Measurements from ENCODE around the gene C1orf159. TPM values are rescaled to one million over a fixed set of nuclear protein-coding genes. Genes with fewer than 3 reads are reported as not detected.
"Not testable (repeated sequence)": the region's sequence is repeated elsewhere in the genome, so short reads cannot be mapped to it uniquely, and the experiment has no call there.

The C1orf159 gene
- total RNA-seq, 1 donor from 2014 or later = 5.4 TPM

- DNase-seq (ENCODE audit: low spot score) = peak; percentile 38
- intact Hi-C loops (cut with DNase I) = no loop called here
Observed at GRCh38 chr1:1087351-1088028, 28.4 kb downstream of the C1orf159 start.

GRCh38 chr1:1086911-1087341 lies 29.0 kb downstream of the C1orf159 start:
- DNase-seq (ENCODE audit: low spot score) = peak; percentile 49
- intact Hi-C loops (cut with DNase I) = no loop called here

- peak; percentile 71 for DNase-seq (ENCODE audit: low spot score)
- intact Hi-C loops (cut with DNase I) = no loop called here
Observed at GRCh38 chr1:1085911-1086841, 29.7 kb downstream of the C1orf159 start.

- peak; percentile 63 for DNase-seq (ENCODE audit: low spot score)
- intact Hi-C loops (cut with DNase I) = no loop called here
Observed at GRCh38 chr1:1085171-1085841, 30.6 kb downstream of the C1orf159 start.

- peak; percentile 63 for DNase-seq (ENCODE audit: low spot score)
- intact Hi-C loops (cut with DNase I) = no loop called here
Observed at GRCh38 chr1:1084372-1085170, 31.3 kb downstream of the C1orf159 start.

GRCh38 chr1:1083416-1084371 lies 32.2 kb downstream of the C1orf159 start:
- intact Hi-C loops (cut with DNase I) = no loop called here
- peak; percentile 66 for DNase-seq (ENCODE audit: low spot score)

GRCh38 chr1:1082776-1083415 lies 33.0 kb downstream of the C1orf159 start:
- intact Hi-C loops (cut with DNase I) = no loop called here
- DNase-seq (ENCODE audit: low spot score) = peak; percentile 66

- intact Hi-C loops (cut with DNase I) = no loop called here
- peak; percentile 71 for DNase-seq (ENCODE audit: low spot score)
Observed at GRCh38 chr1:1082239-1082775, 33.6 kb downstream of the C1orf159 start.

- intact Hi-C loops (cut with DNase I) = no loop called here
- DNase-seq (ENCODE audit: low spot score) = peak; percentile 59
Observed at GRCh38 chr1:1081311-1082238, 34.3 kb downstream of the C1orf159 start.

- intact Hi-C loops (cut with DNase I) = no loop called here
- DNase-seq (ENCODE audit: low spot score) = no peak
Observed at GRCh38 chr1:1080951-1081310, 35.0 kb downstream of the C1orf159 start.

GRCh38 chr1:1080122-1080757 lies 35.6 kb downstream of the C1orf159 start:
- peak; percentile 77 for DNase-seq (ENCODE audit: low spot score)
- intact Hi-C loops (cut with DNase I) = no loop called here

- intact Hi-C loops (cut with DNase I) = no loop called here
- peak; percentile 75 for DNase-seq (ENCODE audit: low spot score)
Observed at GRCh38 chr1:1079408-1080121, 36.3 kb downstream of the C1orf159 start.

GRCh38 chr1:1077396-1077795 lies 38.5 kb downstream of the C1orf159 start:
- intact Hi-C loops (cut with DNase I) = not testable (repeated sequence)

GRCh38 chr1:1075148-1075935 lies 40.5 kb downstream of the C1orf159 start:
- DNase-seq (ENCODE audit: low spot score) = no peak
- intact Hi-C loops (cut with DNase I) = no loop called here

More at GRCh38 chr1:1077396-1077795, 38.5 kb downstream of the C1orf159 start:
- not testable (repeated sequence) for DNase-seq (ENCODE audit: low spot score)
